ENCODE results near the gene NFKBIL1.
"Not testable (repeated sequence)": the region's sequence is repeated elsewhere in the genome, so short reads cannot be mapped to it uniquely, and the experiment has no call there.

The NFKBIL1 gene

DNA sequence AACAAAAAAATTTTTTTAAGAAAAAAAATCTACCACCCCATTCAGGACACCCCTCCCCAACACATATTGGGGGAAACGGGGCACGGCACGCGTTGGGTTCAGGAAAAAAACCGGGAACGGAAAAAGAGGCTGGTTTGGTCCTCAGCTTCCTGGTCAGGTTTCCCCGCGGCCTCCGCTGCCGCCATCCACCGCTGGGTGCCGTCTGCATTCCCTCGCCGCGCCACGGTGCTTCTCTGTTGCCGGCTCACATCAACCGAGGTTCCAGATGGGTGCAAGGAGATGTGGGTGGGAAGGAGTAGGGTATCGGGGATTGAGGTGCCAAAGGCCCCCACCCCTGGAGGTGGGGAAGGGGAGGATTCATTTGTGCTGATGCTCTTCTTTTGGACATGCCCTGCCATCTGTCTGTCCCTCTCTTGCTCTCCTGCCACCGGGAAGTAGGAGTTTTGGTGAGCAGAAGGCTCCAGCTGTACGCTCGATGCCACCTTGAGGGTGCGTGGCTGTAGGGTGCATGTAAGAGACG, 12.8 kb upstream of the NFKBIL1 start:
- DNase-seq (ENCODE audit: low read depth in 2 of 2), result no peak

- no peak for DNase-seq (ENCODE audit: low read depth in 2 of 2)
Measured at GRCh38 chr6:31535538-31536324, 11.7 kb upstream of the NFKBIL1 start.

GRCh38 chr6:31538805-31539400, 8.5 kb upstream of the NFKBIL1 start:
- DNase-seq (ENCODE audit: low read depth in 2 of 2), result no peak

DNA sequence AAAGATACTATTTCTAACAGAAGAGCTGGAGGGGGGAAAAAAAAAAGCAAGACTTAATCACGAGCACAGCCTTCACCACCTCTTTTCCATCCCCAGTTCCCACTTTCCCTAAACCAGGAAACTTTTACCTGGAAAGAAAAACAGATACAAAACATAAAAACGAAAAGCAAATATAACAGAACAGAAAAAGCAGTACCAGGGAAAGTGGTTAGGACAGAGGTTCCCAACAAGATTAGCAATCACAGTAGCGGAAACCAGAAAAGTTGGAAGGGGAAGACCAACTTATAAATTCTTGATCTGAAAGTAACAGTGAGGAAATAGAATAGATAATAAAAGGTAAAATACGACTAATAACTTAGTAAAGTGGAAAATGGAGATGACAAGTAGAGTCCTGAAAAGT, 6.8 kb upstream of the NFKBIL1 start:
- DNase-seq (ENCODE audit: low read depth in 2 of 2), result no peak

- no peak for DNase-seq (ENCODE audit: low read depth in 2 of 2)
Measured at GRCh38 chr6:31541059-31541657, 6.2 kb upstream of the NFKBIL1 start.

DNA sequence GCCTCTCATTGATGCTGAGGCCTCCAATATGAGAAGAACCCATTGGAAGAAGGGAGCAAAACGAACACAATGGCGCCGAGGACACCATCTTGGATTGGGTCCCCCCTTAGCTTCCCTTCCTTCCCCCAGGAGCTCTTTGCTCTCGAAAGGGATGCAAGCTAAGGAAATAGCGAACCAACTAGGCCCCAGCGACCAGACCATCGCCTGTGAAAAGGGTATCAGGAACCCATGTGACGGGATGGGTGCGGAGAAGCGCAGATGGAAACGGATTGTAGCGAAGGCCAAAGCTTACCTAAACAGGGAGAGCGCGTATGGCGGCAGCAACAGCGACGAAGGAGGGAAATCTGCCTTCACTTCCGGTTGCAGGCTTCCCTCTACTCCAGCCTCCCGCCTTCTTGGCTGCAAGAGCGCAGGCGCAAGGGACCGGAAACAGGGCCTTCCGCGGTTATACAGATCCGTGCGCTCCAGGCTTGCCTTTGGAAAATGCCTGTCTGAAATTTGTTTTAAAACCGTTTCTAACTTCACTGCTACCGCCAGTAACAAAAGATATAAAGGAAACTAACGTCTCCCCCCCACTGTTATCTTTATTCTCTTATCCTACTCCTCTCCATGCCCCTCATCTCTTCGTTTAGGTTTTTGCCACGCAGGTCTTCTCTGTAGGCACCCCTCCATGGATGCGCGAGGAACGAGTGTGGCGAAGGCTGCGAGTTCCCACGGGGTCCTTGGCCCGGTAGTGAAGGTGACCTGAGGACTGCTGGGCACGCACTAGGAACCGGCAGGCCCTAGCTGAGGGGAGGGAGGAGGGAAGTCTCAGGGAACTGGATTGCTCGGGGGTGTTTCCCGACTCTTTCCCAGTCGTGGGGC, 5.5 kb upstream of the NFKBIL1 start, which contains the start of gene DDX39B:
Gene DDX39B, minus strand, starts transcription at position 346 of the 864 bp plus-strand sequence. CDS start 1,471 bp downstream, outside the sequence.
- DNase-seq (ENCODE audit: low read depth in 2 of 2), result peak; percentile 91 to 92

- DNase-seq (ENCODE audit: low read depth in 2 of 2), result no peak
Measured at GRCh38 chr6:31543639-31544038, 3.8 kb upstream of the NFKBIL1 start.

DNA sequence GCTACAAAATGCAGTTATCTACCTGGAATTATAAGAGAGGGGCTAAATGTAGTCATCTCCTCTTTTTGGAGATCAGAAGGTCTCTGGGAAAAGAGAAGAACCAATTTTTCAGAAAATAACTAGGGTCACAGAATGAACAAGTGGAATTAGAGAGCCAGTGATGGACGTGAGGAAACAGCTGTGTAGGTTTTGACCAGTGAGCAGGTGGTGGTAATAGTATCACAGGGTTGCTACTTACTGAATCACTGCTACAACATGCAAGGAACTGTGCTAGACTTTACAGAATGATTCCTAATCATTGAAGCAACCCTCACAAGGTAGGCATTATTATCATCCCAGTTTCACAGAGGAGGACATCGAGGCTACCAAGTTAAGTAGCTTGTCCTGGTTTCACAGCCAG, 2.7 kb upstream of the NFKBIL1 start:
- no peak for DNase-seq (ENCODE audit: low read depth in 2 of 2)

DNA sequence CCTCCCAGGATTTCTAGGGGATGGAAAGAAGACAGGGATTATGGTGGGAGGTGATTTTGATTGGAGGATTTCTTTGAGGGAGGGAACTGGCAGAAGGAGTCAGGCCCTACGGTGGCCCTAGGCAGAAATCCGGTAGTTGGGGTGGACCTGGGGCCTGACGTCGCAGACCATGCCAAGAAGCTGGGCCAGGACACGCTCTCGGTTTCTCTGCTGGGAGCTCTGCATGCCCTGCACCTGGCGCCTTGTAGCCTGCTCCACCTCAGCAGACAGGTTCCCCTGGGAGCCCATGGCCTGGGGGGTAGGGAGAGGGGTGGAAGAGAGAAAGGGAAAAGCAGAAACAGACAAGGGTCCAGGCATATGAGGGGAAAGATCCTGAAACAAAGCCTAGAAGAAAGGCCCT, 2.1 kb upstream of the NFKBIL1 start:
- DNase-seq (ENCODE audit: low read depth in 2 of 2), result no peak

DNA sequence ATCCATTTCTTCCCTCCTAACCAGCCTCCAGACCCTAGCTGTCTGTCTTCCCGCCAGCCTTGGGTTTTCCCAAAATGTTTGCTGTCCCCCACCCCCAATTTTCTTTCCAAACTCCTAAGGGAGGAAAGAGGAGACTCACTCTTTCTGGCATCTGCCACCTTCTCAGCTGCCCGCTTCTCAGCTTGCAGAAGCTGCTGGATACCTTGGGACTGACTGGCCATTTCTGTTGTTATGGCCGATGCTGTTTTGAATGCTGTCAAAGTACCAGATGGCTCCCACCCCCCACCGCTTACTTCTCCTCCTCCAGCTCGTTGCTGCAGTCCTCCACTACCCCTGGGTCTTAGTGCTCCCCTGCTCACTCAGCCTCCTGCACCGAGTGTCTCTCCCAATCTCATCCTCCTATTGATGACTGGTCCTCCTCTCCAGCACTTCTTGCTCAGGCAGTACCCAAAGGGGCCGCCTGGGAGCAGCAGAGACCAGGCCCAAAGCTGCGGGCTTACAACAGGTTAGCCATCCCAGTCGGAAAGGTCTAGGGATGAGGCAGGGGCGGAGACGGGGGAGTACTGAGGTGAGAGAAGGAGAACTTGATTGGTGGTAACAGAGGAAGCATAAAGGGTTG, 960 bp upstream of the NFKBIL1 start, which contains the start of gene ATP6V1G2:
Gene ATP6V1G2, minus strand, starts transcription at position 270 of the 619 bp plus-strand sequence. Its CDS starts 49 bp downstream, at position 221.
- DNase-seq (ENCODE audit: low read depth in 2 of 2), result peak; percentile 82 to 85

GRCh38 chr6:31547727-31548543, 527 bp downstream of the NFKBIL1 start:
- DNase-seq (ENCODE audit: low read depth in 2 of 2), result no peak

DNA sequence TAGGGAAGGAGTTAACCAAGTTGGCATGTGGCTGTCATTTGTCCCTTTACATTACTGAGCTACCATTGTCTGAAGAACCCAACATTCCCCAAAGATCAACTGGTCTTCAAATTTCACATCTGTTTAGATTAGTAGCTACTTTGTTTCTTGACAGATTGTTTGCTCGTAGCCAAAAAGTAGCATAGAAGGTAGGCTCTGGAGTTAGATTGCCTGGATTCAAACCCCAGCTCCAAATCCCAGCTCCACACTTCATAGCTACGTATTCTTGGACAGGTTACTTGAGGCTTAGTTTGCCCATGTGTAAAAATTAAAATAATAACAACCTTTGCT, 1.1 kb downstream of the NFKBIL1 start:
- no peak for DNase-seq (ENCODE audit: low read depth in 2 of 2)

DNA sequence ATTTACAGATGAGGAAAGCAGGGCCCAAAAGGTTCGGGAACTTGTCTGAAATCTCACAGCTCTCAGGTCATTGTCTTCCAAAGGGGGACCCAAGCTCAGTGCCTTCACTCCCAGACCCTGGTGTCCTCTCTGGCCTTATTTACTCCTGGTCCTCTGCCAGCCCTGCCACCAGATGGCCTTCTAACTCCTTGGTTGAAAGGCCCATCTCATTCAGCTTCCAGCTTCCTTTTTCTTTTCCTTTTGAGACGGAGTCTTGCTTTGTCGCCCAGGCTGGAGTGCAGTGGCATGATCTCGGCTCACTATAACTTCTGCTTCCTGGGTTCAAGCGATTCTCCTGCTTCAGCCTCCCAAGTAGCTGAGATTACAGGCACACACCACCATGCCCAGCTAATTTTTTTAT, 4.0 kb downstream of the NFKBIL1 start:
- not testable (repeated sequence) for DNase-seq (ENCODE audit: low read depth in 2 of 2)

- no peak for DNase-seq (ENCODE audit: low read depth in 2 of 2)
Measured at GRCh38 chr6:31556307-31556706, 8.9 kb downstream of the NFKBIL1 start.

DNA sequence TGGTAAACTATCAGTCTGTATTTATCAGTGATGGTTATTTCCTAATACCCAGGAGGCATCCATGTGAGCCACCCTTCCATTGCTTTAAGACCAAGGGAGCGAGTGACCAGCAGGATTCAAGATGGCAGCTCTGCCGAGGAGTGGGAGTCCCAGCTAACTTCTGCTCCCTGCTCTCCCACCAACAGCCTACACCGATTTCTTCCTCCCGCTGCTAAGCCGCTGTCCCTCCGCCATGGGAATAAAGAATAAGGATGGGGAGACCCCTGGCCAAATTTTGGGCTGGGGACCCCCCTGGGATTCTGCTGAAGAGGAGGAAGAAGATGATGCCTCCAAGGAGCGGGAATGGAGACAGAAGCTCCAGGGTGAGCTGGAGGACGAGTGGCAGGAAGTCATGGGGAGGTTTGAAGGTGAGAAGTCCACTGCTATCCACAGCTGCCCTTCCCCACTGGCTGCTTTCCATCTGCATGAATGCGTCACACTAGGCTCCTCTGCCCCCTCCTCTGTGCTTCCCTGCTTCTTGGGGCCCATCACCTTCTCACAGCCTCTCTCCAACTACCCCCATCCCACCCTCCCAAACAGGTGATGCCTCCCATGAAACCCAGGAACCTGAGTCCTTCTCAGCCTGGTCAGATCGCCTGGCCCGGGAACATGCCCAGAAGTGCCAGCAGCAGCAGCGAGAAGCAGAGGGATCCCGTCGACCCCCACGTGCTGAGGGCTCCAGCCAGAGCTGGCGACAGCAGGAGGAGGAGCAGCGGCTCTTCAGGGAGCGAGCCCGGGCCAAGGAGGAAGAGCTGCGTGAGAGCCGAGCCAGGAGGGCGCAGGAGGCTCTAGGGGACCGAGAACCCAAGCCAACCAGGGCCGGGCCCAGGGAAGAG, 10.3 kb downstream of the NFKBIL1 start:
- no peak for DNase-seq (ENCODE audit: low read depth in 2 of 2)

- no peak for DNase-seq (ENCODE audit: low read depth in 2 of 2)
Measured at GRCh38 chr6:31558318-31558625, 10.9 kb downstream of the NFKBIL1 start.

GRCh38 chr6:31558631-31559500, 11.5 kb downstream of the NFKBIL1 start:
- DNase-seq (ENCODE audit: low read depth in 2 of 2), result no peak

- DNase-seq (ENCODE audit: low read depth in 2 of 2), result no peak
Measured at GRCh38 chr6:31559606-31559957, 12.2 kb downstream of the NFKBIL1 start.
